ENCODE results near the gene TAT. TPM values are rescaled to one million over a fixed set of nuclear protein-coding genes. Genes with fewer than 3 reads are reported as not detected.
"Not testable (repeated sequence)": the region's sequence is repeated elsewhere in the genome, so short reads cannot be mapped to it uniquely, and the experiment has no call there.

The TAT gene
- total RNA-seq, 6 donors from 2014 or later, result 0.15 to 0.88 (median 0.54) TPM; not detected in 2

DNA sequence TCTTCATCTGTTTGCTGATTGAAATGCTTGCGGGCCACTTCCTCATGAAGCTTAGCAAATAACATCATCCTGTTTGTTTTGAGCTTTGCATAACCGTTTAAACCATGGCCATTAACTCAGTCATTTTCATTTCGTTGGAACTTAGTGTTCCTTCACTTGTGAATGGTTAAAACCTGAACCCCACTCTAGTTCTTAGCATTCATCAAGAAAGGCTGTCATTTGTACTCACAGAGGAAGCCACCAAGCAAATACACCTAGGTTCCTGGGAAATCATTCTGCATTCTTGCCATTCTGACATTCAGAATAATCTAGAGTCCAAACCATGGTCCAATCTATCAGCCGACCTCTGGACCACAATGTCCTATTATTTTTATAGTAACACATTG is 8.4 kb upstream of the TAT start:
- no peak overlapping the region for H3K27ac ChIP-seq
- no peaks in the 10 kb centered on the region for H3K36me3 ChIP-seq
- no peaks in the 10 kb centered on the region for H3K4me1 ChIP-seq
- no peak for DNase-seq
- no peak for ATAC-seq (ENCODE audit: low FRiP score in 2 of 2)
- no peak overlapping the region for H3K4me3 ChIP-seq
- H3K9me3 ChIP-seq, result no peaks in the 10 kb centered on the region
- TF ChIP-seq POLR2AphosphoS5 (IDR thresholded peaks at IDR 0.05) (no peak), POLR2A (IDR thresholded peaks at IDR 0.05) (no peak), EP300 (IDR thresholded peaks at IDR 0.05) (no peak)
- TF ChIP-seq, protein P1, sequence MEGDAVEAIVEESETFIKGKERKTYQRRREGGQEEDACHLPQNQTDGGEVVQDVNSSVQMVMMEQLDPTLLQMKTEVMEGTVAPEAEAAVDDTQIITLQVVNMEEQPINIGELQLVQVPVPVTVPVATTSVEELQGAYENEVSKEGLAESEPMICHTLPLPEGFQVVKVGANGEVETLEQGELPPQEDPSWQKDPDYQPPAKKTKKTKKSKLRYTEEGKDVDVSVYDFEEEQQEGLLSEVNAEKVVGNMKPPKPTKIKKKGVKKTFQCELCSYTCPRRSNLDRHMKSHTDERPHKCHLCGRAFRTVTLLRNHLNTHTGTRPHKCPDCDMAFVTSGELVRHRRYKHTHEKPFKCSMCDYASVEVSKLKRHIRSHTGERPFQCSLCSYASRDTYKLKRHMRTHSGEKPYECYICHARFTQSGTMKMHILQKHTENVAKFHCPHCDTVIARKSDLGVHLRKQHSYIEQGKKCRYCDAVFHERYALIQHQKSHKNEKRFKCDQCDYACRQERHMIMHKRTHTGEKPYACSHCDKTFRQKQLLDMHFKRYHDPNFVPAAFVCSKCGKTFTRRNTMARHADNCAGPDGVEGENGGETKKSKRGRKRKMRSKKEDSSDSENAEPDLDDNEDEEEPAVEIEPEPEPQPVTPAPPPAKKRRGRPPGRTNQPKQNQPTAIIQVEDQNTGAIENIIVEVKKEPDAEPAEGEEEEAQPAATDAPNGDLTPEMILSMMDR (IDR thresholded peaks at IDR 0.05), result no peak
- H3K27me3 ChIP-seq, result no peaks in the 10 kb centered on the region
- 43 to 58% methylated on average over 4 of the region's 4 CpGs for WGBS, 2 donors

DNA sequence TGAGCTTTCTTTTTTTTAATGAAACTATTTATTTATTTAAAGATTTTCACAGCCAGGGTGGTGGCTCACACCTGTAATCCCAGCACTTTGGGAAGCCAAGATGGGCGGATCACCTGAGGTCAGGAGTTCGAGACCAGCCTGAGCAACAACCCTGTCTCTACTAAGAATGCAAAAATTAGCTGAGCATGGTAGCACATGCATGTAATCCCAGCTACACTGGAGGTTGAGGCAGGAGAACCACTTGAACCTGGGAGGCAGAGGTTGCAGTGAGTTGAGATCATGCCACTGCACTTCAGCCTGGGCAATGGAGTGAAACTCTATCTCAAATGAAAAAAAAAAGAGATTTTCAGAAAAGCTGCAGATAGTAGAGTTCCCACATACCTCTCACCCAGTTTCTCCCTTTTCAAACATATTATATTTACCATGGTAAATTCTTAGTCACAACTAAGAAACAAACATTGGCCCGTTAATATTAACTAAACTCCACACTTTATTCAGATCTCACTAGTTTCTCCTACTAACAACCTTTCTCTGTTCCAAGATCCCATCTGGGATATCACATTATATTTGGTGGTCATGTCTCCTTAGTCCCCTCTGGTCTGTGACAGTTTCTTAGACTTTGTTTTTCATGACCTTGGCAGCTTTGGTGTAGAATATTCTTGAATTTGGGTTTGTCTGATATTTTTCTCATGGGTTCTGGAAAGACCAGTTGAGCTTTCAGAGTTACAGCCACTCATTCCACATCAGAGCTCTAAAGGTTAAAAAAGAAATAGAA is 7.8 kb upstream of the TAT start:
- H3K36me3 ChIP-seq, result no peaks in the 10 kb centered on the region
- WGBS, 2 donors, result 82 to 85% methylated on average over 3 of the region's 3 CpGs
- no peak for DNase-seq
- no peak overlapping the region for H3K4me3 ChIP-seq
- TF ChIP-seq POLR2AphosphoS5 (IDR thresholded peaks at IDR 0.05) (no peak), POLR2A (IDR thresholded peaks at IDR 0.05) (no peak)
- TF ChIP-seq, protein P1 (IDR thresholded peaks at IDR 0.05), result no peak
- no peak overlapping the region for H3K27ac ChIP-seq
- no peaks in the 10 kb centered on the region for H3K9me3 ChIP-seq
- no peaks in the 10 kb centered on the region for H3K4me1 ChIP-seq
- no peak for ATAC-seq (ENCODE audit: low FRiP score in 2 of 2)
- H3K27me3 ChIP-seq, result no peaks in the 10 kb centered on the region

DNA sequence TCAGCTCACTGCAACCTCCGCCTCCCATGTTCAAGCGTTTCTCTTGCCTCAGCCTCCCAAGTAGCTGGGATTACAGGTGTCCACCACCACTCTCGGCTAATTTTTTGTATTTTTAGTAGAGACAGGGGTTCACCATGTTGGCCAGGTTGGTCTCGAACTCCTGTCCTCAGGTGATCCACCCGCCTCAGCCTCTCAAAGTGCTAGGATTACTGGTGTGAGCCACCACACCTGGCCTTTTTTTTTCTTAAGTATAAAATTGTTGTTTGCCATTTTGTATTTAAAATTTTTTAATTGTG is 5.6 kb upstream of the TAT start:
- H3K36me3 ChIP-seq; H3K4me1 ChIP-seq; DNase-seq; H3K27me3 ChIP-seq; H3K27ac ChIP-seq; H3K9me3 ChIP-seq; ATAC-seq (ENCODE audit: low FRiP score in 2 of 2); H3K4me3 ChIP-seq: not testable (repeated sequence)
- WGBS, 2 donors, result 89 to 95% methylated on average over 5 of the region's 5 CpGs

DNA sequence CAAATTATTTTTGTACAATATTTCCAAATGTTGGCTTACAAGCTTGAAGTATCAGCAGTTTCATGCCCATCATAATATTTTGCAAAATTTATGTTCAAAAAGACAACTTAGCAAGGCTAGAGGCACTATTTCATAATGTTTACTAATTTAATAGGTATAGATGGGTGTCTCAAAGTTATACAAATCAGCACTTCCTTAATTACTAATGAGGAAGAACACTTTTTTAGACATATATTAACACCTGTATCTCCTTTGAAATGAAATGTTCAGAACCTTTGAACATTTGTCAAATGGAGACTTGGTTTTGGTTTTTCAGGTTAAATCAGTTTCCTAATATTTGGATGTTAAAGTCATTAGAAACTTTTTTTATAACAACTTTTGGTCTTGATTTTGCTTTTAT is 2.2 kb downstream of the TAT start:
- TF ChIP-seq EP300 (IDR thresholded peaks at IDR 0.05), result no peak
- TF ChIP-seq POLR2AphosphoS5 (IDR thresholded peaks at IDR 0.05), result no peak
- DNase-seq (no peak), ATAC-seq (ENCODE audit: low FRiP score in 2 of 2) (no peak)
- Histone ChIP-seq H3K36me3 (no peaks in the 10 kb centered on the region), H3K27ac (no peak overlapping the region), H3K27me3 (no peaks in the 10 kb centered on the region), H3K4me1 (no peaks in the 10 kb centered on the region), H3K4me3 (no peak overlapping the region), H3K9me3 (no peaks in the 10 kb centered on the region)

DNA sequence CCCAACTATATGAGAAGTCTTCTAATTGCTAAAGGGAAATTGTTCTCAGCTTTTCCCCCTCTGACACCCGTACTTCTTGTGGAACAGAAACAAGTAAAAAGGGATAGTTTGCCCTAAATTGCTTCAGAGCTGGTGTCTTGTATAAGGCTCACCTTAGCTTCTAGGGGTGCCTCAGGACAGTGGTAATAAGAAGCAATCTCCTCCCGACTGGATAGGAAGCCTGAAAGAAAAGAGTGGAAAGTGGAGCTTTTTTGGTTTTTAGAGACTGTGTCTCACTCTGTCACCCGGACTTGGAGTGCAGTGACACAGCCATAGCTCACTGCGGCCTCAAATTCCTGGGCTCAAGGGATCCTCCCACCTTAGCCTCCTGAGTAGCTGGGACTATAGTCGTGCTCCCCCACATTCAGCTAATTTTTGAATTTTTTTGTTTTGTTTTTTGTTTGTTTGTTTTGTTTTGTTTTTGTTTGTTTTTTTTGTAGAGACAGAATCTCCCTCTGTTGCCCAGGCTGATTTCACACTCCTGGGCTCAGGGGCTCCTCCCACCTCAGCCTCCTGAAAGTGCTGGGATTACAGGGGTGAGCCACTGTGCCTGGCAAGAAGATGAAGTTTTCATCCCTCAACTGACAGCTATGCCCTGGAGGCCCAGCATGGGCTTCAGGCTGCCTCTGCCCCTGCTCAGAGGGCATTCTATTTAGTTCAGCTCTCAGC is 3.4 kb downstream of the TAT start:
- 90 to 93% methylated on average over 5 of the region's 5 CpGs for WGBS, 2 donors
- H3K36me3 ChIP-seq, result no peaks in the 10 kb centered on the region
- DNase-seq, result no peak
- H3K4me3 ChIP-seq, result no peak overlapping the region
- H3K27me3 ChIP-seq, result no peaks in the 10 kb centered on the region
- peaks cover 0 to 6% (median 1%) of the 10 kb centered on the region in 4 donors for H3K4me1 ChIP-seq
- ATAC-seq (ENCODE audit: low FRiP score in 2 of 2), result no peak
- H3K27ac ChIP-seq, result no peak overlapping the region
- no peaks in the 10 kb centered on the region for H3K9me3 ChIP-seq
- TF ChIP-seq EP300 (IDR thresholded peaks at IDR 0.05) (no peak), POLR2AphosphoS5 (IDR thresholded peaks at IDR 0.05) (no peak), POLR2A (IDR thresholded peaks at IDR 0.05) (no peak)
- TF ChIP-seq, protein P1 (IDR thresholded peaks at IDR 0.05), result no peak
